Cardiac ventricle fibroblast (primary cell): ENCODE results near the gene CCBE1. TPM values are rescaled to one million over a fixed set of nuclear protein-coding genes. Genes with fewer than 3 reads are reported as not detected.

ENCODE experiments used
- total RNA-seq: library from RNA; depleted of rRNA; stranded (reverse); fragments of >200 nt; gene quantifications from 2 replicates; pipeline ENCODE4 v1.2.3, GENCODE V29; 2015

Gene CCBE1
- 11.7 and 18.4 TPM in 2 replicates for total RNA-seq

DNA sequence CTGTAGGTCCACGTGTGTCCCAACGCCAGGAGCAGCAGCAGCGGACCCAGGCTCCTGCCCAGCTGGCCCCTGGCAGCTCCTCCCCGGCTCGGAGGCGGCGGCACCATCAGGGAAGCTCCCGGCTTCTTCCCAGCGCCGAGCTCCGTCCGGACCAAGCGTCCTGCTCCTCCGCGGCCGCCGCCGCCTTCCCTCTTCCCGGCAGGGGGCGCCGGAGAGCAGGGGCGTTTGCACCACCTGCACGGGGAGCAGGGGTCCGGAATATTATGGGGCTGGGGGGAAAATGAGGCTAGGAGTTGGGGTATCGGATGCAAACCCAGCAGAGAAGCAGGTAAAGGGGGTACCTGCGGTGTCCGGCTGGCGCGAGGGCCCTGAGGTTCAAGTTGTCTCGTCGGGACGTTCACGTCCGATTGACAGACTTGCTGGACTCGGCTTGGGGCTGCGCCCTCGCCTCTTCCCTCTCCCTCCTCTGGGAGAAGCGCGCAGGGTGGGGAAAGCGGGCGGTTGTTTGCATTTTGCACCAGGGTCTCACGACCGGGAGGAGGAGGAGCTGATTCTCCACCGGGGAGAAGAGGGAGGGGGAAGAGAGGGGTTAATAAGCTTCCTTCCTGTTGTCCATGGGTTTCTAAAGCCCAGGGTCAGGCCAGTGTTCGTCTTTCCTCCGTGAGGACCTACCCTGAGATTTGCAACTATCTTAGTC lies at the start of gene CCBE1:
CCBE1 (minus strand) TSS at position 188 of the 697 bp plus-strand sequence.

Other genes starting within 250 kb of the CCBE1 start
- gene PMAIP1, start 202.6 kb upstream of the CCBE1 start, total RNA-seq, result 0.69 and 1.5 TPM in 2 replicates